Inferior parietal cortex (tissue), 1 donor: Measurements from ENCODE around the gene RGL3.
"Not testable (repeated sequence)": the region's sequence is repeated elsewhere in the genome, so short reads cannot be mapped to it uniquely, and the experiment has no call there.

Experiments used
- DNase-seq: peaks from one replicate; pipeline ENCODE4 v3.0.0-alpha.2; 2016; ENCODE audit errors: extremely low spot score

The RGL3 gene

DNA sequence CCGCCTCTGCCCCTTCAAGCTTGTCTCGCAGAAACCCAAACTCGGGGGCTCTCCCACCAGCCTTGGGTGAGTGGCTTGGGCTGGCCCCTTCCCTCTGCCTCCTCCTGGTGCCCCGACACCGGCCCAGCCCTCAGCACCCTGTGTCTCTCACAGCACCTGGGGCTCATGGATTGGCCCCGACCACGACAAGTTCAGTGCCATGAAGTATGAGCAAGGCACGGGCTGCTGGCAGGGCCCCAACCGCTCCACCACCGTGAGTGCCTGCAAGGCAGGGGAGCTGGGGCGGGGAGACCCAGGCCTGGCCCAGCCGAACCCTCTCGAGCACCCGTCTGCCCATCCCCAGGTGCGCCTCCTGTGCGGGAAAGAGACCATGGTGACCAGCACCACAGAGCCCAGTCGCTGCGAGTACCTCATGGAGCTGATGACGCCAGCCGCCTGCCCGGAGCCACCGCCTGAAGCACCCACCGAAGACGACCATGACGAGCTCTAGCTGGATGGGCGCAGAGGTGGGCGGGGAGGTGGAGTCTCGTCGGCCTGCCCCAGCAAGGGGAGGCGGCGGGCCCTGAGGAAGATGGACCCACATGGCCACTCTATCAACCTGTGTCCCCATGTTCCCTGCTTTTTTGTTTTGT is 29.9 kb upstream of the RGL3 start:
- no peak for DNase-seq

DNA sequence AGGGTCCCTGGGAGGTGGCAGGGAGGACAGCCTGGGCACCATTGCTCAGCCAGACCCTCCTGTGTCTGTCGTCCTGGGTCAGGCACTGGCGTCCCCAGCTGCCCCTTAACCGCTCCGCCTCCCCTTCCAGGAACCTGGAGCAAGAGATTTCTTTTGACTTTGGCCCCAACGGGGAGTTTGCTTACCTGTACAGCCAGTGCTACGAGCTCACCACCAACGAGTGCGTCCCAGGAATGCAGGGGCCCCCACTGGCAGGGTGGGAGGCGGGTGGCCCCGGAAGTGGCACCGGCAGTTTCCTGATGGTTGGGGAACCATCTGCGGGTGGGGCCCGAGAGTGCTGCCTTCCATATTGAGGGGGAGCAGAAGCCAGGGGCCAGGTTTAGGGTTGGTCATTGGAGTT is 29.3 kb upstream of the RGL3 start:
- DNase-seq, result no peak

DNA sequence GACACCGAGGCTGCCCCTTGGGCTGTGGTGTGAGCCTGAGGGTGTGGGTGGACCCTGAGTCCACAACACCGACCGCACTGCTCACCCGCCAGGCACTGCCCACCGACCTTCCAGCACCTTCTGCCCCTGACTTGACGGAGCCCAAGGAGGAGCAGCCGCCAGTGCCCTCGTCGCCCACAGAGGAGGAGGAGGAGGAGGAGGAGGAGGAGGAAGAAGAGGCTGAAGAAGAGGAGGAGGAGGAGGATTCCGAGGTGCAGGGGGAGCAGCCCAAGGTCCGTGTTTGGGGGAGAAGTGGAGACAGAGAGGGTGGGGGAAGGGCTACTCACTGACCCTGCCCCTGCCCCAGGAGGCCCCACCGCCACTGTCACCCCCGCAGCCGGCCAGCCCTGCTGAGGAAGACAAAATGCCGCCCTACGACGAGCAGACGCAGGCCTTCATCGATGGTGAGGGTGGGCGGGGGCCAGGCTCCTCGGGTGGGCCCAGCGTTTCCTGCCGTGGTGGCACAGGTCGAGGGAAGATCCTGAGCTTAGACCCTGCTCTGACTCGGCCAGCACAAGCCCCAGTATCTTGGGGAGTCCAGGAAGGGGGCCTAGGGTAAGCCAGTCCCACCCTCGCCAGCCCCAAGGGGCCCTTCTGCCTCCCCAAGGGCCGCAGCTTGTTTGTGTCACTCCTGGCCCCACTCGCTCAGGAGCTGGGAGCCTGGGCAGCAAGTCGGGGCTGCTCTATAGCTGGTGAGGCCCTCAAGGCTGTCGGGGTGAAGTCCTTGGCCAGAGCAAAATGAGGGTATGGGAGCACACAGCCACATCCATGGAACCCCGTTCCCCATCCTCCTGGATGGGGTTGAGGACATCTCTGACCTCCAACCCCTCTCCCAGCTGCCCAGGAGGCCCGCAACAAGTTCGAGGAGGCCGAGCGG is 28.5 kb upstream of the RGL3 start:
- DNase-seq, result no peak

DNA sequence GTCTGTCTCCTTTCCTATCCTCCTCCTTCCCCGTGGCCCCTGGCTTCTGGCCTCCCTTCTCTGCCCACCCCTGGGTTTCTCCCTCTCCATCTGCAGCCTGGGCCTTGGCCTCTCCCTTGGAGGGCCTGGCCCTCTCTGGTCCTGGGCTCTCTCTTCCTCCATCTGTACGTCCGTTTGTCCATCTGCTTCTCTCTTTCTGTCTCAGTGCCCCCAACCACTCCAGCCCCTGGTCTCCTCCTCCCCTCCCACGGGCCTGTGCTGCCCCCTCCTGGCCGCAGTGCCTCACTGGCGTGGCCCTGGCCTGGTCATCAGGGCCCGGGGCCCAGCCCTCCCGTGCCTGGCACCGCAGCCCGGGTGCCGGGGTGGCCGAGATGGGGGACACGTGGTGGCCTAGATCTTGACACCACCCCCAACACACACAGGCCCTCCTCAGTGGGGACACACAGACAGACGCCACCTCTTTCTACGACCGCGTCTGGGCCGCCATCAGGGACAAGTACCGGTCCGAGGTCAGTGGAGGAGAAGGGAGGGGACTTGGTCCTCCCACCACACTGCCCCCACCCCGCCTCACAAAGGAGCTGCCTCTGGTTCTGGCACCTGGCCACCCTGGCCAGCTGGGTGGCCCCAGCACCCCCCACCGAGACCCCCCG is 27.7 kb upstream of the RGL3 start:
- DNase-seq, result peak; percentile 88

DNA sequence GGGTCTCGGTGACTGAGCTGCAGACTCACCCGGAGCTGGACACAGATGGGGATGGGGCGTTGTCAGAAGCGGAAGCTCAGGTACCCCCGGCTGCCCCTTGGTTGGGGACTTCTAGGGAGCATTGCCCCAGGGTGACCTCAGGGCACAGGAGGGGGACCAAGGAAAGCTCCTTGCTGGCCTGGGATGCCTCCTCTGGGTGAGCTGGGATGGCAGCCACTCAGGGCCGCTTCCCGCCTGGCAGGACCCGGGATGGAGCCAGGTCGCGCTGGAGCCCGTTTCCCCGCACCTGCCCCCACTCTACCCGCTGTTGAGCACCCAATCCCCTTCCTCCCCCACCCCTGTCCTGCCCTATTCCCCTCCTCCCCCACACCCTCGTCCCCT is 27.1 kb upstream of the RGL3 start:
- DNase-seq, result no peak

DNA sequence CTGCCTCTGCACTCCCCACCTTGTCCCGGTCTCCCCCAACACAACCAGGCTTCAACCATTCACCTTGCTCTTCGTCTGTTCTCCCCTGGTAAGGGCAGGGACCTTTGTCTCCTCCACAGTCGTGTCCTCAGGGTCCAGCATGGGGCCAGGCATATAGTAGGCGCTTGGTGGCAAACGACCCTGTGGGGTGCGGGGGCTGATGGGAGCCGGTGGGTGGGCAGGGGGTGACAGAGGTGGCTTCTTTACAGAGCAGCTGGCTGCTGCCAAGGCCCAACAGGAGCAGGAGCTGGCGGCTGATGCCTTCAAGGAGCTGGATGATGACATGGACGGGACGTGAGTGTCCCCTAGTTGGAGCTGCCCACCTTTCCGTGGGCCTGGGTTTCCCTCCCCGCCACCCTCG is 26.0 kb upstream of the RGL3 start:
- no peak for DNase-seq

DNA sequence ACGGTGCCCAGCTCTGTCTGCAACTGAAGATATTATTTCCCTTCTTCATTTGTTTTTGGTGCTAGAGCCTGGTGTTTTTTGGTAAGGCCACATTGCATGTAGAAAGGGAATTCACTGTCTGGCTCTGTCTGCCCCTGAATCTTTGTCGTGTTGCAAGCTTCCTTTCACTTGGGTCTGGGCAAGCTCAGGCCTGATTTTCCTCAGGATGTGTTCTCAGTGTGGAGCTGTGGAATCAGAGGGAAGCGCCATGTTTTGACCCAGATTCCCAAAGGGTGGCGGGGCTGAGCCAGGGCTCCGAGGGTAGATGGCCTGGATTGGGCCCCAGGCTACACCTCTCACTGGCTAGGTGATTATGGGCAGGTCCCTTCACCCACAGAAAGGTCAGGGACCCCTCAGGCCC is 24.9 kb upstream of the RGL3 start:
- DNase-seq, result no peak

DNA sequence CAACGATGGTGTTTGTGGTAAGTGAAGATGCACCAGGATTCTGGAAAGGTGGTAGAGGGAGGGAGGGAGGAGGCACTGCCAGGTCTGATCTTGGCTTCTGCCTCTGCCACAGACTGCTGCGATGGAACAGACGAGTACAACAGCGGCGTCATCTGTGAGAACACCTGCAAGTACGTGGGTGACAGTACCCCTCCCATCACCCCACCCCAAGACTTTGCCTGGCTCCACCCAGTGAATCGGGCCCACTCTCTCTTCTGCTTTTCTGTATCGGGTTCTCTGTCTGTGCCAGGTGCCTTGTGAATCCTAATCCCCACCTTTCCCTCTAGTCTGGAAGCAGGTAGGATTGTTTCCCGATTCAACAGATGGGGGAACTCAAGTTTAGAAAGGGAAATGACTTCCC is 18.8 kb upstream of the RGL3 start:
- no peak for DNase-seq

DNA sequence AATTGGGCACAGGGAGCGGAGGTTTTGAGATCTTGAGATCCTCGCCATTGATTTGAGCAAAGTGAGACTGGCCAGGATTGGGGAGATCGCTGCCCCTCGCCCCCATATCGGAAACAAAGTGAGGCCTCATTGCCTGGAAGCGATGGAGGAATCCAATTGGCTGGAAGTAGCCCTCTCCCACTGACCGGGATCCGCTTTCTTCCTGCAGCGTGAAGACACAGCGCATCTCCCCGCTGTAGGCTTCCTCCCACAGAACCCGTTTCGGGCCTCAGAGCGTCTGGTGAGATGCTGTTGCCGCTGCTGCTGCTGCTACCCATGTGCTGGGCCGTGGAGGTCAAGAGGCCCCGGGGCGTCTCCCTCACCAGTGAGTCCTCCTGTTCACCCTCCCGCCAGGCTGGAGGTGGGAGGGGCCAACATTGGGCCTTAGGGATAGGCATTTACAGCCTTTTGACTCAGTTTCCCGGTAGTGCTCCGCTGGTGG is 16.8 kb upstream of the RGL3 start:
- no peak for DNase-seq

DNA sequence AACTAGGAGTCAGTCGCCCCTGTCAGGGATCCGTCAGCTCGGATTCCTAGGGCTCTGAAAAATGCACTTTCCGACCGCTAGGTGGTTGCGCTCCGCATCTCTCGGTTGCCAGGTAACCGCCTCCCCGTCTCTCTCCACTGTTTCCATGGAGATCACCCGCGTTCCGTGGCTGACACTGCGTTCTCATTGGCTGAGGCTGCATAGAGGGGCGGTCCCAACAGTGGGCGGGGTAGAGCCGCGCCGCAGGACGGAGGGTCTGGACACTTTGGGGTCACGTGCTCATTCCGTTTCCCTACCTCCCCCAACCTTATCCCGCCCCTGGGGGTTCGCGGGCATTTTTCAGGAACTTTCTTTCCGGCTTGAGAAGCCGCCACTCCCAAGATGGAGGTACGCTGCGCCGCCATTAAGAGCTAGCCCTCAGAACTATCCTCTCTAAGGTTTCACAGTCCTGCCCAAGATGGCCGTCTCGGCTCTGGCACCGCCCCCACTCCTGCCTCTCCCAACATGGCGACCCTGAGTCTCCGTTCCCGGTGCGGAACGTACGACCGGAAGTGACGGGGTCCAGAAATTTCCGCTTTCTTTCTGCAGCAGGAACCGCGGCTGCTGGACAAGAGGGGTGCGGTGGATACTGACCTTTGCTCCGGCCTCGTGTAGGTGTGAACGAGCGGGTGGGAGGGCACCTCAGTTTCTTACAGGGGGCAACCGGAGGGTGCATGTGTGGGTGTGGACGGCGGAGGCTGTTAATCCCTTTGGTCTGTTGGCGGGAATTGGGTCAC is 16.1 kb upstream of the RGL3 start, which contains the start of the genes ODAD3 and PRKCSH:
TSS of gene ODAD3 (minus strand) at position 65 of the 776 bp plus-strand sequence. CDS start 105 bp downstream, outside the sequence.
TSS of gene PRKCSH (plus strand) at position 579 of the 776 bp plus-strand sequence. CDS start 483 bp downstream, outside the sequence.
- DNase-seq, result peak; percentile 99

DNA sequence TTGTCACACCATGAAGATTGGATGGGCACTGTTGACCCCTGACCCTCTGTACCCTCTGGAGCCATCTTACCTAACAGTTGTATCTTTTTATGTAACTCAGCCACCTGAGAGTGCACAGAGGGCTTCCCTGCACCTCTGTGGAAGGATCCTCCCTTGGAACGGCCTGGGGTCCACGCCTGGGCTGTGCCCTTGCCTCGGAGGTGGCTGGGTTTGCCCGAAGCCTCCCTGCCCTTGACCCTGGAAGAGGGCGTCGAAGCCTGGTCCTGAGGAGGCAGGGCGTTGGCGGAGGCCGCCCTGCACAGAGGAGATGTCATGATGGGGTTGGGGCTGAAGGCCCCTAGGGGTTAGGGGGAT is 15.6 kb upstream of the RGL3 start:
- DNase-seq, result no peak

DNA sequence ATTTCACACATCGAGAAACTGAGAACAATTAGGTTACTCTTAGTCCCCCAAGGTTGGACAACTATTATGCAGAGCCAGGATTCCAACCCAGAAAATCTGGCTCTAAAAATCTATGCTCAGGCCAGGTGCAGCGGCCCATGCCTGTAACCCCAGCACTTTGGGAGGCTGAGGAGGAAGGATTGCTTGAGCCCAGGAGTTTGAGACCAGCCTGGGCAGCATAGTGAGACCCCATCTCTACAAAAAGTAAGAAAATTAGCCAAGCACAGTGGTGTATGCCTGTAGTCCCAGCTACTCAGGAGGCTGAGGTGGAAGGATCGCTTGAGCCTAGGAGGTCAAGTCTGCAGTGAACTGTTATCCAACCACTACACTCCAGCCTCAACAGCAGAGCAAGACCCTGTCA is 14.4 kb upstream of the RGL3 start:
- DNase-seq, result not testable (repeated sequence)

DNA sequence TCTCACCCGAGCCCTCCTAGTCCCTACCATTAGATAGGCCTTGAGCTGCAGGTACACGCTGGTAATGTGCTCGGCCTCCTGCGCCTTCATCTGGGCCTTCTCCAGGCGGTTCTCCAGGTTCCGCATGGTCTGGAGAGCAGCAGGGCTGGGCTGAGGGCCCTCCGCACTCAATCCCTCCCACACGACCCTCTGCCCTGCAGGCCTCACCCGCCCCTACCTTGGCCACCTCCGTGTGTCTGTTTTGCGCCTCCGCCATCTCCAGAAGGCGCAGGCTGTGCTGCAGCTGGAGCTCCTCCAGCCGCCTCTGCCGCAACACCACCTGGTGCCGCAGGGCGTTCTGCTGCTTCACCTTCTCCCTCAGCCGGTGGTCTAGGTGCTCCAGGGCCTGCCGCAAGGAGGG is 7.5 kb upstream of the RGL3 start:
- DNase-seq, result no peak

DNA sequence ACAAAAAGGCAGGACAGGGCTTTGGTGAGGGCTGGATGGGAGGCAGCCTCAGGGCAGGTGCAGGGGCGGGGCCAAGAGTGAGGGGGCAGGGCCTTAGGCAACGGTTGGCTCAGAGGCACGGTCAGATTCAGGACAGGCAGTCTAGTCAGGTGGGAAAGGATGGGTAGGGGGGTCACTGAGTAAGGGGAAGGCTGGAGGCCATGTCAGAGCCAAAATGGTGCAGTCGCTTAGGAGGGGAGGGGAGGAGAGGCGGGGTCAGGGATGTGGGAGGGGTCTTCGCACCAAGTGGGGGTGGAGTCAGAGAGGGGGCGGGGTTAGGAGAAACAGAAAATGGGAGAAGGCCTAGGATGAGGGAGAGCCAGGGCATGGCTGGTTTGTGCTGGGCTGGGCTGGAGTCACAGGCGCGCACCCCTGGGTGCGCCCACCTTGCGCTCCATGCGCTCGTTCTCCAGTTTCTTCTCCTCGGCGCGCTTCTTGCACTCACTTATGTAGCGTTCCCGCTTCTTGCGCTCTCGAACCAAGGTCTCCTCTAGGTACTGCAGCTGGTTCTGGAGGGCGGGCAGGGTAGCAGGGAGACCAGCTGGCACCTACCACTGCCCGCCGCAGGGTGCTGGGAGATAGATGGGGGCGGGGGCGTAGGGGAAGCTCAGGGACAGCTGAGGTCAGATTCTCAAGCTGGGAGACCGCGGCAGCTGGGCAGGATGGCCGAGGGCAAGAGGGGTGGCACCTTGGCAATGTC is 6.8 kb upstream of the RGL3 start:
- DNase-seq, result no peak

DNA sequence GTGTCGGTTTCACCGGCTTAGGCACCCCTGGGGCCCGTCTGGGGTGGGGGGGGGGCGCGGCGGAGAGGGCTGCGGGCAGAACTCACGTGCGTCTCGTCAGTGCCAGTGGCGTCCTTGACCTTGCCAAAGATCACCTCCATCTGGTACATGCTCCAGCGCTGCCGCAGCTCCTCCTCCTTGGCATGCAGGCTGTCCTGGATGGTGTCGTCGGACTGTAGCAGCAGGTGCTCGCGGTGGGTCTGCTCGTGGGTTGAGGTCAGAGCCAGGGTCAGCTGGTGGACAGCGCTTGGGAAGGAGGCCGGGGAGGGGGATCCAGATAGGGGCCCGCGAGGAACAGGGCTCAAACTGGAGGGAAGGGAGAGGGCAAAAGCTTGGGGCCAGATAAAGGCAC is 4.7 kb upstream of the RGL3 start:
- DNase-seq, result no peak

DNA sequence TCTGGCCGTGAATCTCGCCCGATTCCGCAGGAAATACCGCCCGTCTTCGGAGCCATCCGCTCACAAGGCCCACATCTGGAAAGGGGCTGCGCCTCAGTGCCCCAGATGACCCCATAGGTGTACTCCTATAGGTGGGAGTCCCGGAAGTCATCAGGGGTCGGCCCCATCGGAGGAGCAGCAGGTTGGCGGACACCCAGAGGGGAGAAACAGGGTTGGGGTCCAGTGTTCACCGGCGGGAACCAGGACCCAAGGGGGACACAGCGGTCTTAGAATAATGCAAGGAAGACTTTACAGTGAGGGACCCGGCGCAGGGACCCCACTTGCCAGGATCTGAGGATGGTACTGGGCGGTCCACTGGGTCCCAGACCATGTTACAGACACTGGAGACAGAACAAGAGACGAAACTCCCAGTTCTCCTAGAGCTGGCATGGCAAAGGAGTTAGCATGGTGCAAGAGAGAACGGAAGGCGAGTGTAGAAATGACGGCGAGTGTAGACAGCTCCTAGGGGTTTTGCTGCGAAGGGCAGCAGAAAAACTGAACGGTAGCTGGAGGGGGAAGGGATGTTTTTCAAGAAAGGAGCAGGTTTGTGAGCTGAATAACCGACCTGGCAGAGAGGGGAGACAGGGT is 4.2 kb upstream of the RGL3 start:
- DNase-seq, result no peak

DNA sequence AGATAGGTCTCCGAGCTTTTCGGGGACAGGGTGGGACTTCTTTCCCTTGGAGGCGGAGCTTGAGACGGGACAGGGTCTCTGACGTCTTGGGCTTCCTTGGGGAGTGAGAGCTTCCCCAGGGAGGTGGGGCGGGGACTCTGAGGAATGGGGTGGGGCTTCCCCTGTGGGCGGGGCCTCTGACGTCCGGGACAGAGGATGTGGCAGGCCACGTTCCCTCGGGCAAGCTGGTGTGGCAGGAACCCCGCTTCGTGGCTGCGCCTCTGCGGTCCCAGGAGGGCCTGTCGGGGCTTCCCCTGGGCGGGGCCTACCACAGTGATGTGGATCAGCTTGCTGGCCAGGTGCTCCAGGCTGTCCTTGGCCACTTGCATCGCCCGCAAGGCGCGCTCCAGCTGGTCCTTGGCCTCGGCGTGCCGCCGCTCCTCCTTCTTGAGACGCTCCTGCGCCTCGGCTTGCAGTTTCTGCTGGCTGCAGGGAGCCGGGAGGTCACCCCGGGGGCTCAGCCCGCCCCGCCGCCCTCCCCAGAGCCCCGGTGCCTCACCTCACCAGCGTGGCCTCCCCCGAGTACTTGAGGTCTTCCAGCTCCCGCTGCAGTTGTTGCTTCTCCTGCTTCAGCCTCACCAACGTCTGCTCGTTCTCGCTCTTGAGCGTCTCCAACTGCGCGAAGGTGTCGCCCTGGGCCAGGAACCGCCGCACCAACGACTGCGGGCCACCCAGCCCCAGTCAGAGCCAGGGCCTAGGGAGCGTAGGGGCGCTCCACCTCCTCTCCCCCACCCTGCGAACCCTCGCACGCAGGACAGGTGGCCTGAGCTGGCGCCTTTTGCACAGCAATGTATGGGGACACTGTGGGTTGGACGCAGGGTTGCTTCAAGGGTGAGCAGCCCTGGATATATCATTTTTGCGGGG is 3.3 kb upstream of the RGL3 start:
- no peak for DNase-seq

DNA sequence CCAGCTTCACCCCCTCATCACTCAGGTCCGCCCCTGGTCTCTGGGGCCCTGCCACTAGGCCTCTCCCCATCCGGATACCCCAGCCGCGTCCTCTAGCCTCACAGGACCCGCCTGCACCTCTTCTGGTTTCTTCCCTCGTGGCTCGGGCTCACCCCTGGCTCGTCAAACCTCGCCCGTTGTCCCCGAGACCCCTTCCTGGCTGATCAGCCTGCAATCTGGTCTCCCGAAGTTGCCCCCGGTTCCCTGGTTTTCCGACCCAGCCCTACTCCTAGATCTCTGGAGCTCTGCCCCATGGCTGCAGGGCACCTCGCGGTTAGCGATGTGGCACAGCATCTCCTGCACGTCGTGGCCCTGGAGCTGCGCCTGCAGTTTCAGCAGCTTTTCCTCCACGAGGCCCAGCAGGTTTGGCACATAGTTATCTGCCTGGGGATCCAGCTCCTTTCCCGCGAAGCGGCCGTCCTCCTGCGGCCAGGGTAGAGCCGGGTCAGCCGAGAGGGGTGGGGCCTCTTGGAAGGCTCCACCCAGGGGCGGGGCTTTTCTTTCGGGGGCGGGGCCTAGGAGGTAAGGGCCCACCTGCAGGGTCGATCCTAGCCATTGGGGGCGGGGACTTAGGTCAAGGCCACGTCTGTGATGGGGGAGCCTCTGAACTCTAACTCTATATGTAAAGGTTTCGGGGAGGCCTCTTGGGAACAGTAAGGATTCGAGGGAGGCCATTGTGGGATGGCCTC is 2.4 kb upstream of the RGL3 start:
- no peak for DNase-seq
